Measurements from ENCODE around the gene PCSK7.

DNA sequence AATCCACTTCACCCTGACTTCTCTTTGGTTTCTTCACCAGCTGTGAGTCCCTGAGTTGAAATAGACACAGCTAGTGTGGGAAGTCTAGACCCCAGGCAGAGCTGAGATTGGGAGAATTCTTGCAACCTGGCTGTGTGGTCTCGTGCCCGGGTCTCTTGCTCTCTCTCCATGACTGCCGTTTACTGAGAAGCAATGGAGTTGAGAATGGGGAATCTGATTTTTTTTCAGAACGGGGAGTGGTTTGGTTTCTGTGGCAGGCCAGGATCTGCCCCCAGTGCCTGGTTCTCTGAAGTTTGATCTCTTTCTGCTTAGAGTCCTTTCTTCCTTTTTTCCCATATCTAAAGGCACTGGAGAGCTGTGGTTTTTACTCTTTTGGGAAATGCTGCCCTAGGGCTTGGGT, 51.9 kb downstream of the PCSK7 start:
- TF ChIP-seq EZH2 (optimal IDR thresholded peaks at IDR 0.05; ENCODE audit: low read depth, low read length), result no peak
- TF ChIP-seq, protein P1, sequence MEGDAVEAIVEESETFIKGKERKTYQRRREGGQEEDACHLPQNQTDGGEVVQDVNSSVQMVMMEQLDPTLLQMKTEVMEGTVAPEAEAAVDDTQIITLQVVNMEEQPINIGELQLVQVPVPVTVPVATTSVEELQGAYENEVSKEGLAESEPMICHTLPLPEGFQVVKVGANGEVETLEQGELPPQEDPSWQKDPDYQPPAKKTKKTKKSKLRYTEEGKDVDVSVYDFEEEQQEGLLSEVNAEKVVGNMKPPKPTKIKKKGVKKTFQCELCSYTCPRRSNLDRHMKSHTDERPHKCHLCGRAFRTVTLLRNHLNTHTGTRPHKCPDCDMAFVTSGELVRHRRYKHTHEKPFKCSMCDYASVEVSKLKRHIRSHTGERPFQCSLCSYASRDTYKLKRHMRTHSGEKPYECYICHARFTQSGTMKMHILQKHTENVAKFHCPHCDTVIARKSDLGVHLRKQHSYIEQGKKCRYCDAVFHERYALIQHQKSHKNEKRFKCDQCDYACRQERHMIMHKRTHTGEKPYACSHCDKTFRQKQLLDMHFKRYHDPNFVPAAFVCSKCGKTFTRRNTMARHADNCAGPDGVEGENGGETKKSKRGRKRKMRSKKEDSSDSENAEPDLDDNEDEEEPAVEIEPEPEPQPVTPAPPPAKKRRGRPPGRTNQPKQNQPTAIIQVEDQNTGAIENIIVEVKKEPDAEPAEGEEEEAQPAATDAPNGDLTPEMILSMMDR (IDR thresholded peaks at IDR 0.05; ENCODE audit: low read length), result no peak
